Stimulated activated CD4-positive, alpha-beta T cell treated with anti-CD3 and anti-CD28 coated beads, Interleukin-12 subunit alpha, Interleukin-12 subunit beta, amount 100 ng/mL, for 48 hours (primary cell): ENCODE data around the gene ZNF605.
"Not testable (repeated sequence)": the region's sequence is repeated elsewhere in the genome, so short reads cannot be mapped to it uniquely, and the experiment has no call there.

Experiments
- DNase-seq, 3 donors: peaks; one replicate each; pipeline ENCODE4 v3.0.0-alpha.2; 2020; ENCODE audit warnings: low read depth in 2 of 3, low spot score in 1 of 3

The ZNF605 gene

GRCh38 chr12:132956011-132956788 is at the start of gene ZNF605:
TSS of gene ZNF605 (minus strand) at chr12:132956306. CDS start at chr12:132945635, 10,671 bp downstream.
- DNase-seq: peak; percentile 71 to 81 (median 78)

GRCh38 chr12:132998741-132999140 is 42.6 kb upstream of the ZNF605 start:
- no peak for DNase-seq

GRCh38 chr12:132986885-132987225 is 30.7 kb upstream of the ZNF605 start:
- no peak for DNase-seq

- DNase-seq: peak; percentile 76 to 84 (median 81)
These were observed 30.1 kb upstream of the ZNF605 start, which contains the start of gene ZNF26 for GRCh38 chr12:132986001-132986884. TSS of gene ZNF26 (plus strand) at chr12:132986367. CDS start at chr12:132986841, 474 bp downstream.

- not testable (repeated sequence) for DNase-seq
These were observed 20.8 kb upstream of the ZNF605 start for GRCh38 chr12:132976870-132977269.

GRCh38 chr12:132972374-132972773 is 16.3 kb upstream of the ZNF605 start:
- no peak for DNase-seq

- DNase-seq: no peak
These were observed 11.6 kb upstream of the ZNF605 start for GRCh38 chr12:132967736-132968135.

- DNase-seq: no peak
These were observed 10.7 kb upstream of the ZNF605 start for GRCh38 chr12:132966676-132967415.

- no peak for DNase-seq
These were observed 9.7 kb upstream of the ZNF605 start for GRCh38 chr12:132965796-132966195.

- not testable (repeated sequence) for DNase-seq
These were observed 7.8 kb upstream of the ZNF605 start for GRCh38 chr12:132963947-132964346.

GRCh38 chr12:132961790-132962189 is 5.7 kb upstream of the ZNF605 start:
- not testable (repeated sequence) for DNase-seq

GRCh38 chr12:132955094-132956010 is 754 bp downstream of the ZNF605 start:
- peak in 2 of 3 donors; percentile 11 to 14 for DNase-seq

GRCh38 chr12:132954471-132955048 is 1.5 kb downstream of the ZNF605 start:
- DNase-seq: no peak

GRCh38 chr12:132953771-132954170 is 2.3 kb downstream of the ZNF605 start:
- DNase-seq: no peak

- DNase-seq: no peak
These were observed 3.0 kb downstream of the ZNF605 start for GRCh38 chr12:132953163-132953425.

GRCh38 chr12:132952371-132953162 is 3.5 kb downstream of the ZNF605 start:
- DNase-seq: no peak

GRCh38 chr12:132951649-132952048 is 4.5 kb downstream of the ZNF605 start:
- no peak for DNase-seq

GRCh38 chr12:132950844-132951535 is 5.1 kb downstream of the ZNF605 start:
- DNase-seq: no peak
